Measurements from ENCODE around the gene MAJIN.

The MAJIN gene

DNA sequence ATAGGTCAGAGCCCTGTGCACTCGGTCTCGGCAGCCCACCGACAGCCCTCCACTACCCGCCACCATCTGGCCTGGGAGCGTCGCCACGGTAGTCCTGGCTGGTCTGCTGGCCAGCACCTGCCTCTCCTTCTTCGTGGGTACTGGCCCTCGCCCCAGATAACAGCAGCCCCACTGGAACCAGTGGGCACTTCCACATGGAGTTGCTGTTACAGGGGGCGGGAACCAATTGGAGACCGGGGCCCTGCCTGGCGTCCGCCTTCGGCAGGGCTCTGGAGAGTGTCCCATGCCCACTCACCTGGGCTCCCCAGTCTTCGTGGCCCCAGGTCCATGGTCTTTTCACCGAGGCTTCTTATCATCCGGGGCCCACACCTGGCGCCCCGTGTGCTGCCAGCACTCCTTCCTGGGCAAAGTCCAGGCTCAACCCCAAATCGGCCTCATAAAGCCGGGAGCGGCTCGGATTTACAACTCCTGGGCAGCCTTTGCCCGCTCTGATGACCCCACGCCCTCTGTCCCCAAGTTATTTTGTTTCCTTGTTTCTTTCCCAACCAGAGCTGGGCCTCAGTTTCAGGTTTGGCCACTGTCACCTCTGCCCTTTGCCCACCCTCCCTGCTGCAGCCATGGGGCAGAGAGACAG, 80.6 kb downstream of the MAJIN start:
- peak in 1 of 2 experiments; percentile 30 for DNase-seq

DNA sequence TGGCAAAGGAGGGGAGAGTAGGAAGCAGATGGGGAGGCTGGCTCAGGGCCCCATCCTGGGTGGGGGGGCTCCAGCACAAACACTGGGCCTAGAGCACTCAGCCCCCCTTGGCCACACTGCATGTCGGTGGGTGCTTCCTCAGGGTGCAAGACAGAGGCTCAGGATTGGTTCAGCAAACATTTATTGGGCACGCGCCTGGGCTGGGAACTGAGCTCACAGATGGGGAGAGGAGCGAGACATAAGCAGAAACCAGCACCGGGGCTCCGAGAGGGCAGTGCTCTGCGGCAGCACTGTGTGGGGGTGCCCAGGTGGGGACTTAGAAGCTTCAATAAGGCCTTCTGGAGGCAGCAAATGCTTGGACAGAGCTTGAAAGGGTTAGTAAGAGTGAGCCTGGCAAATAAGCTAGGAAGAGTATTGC, 81.4 kb downstream of the MAJIN start:
- DNase-seq: no peak

DNA sequence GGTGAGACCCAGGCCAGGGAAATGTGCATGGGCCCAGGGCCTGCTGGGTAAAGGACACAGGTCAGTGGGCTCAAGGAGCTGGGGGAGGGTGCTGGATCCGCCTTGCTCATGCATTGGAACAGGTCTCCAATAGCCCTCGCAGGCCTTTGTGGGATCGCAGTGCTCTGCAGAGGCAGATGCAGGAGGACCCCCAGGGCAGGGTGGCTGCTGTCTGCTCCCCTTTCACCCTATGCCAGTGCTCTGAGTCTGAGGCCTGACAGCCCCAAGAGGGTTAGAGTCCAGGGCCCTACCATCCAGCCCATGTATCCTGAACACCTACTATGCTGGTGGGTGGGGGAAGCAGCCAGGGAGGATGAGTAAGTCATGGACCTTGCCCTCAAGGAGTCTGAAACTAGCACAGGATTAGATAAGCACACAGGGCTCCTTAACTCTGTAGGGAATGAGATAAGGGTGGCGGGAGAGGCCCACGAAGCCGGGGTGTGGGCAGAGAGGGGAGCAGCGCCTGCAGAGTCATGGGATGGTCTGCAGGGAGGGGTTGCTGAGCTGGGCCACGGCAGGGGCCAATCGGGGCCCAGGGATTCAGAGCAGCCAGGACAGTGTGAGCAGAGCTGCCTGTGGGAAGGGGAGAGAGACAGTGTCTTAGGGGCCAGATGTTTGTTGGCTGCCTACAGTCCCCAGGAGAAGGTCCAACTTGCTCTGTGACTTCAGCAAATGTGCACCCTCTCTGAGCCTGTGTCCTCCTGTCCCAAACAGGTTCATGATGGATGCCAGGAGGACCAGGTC, 83.0 kb downstream of the MAJIN start:
- DNase-seq: no peak

DNA sequence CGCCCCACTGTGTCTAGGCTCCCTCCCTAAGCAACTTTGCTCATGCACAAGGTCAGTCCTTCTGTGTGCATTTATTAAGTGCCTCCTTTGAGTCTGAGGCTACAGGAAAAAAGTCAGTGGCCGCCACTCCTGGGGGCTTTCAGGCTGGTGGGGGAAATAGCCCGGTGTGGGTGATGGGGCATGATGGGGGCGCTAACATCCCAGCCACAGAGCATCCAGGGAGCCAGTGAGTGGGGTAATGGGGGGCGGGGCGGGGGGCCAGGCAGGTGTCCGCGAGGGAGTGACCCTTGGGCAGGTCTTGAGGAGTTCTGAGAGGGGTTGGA, 83.5 kb downstream of the MAJIN start:
- no peak for DNase-seq

Data from NCI-H526 (cell line).